ENCODE results near the gene TRMT2A.

- TF ChIP-seq, protein P1, sequence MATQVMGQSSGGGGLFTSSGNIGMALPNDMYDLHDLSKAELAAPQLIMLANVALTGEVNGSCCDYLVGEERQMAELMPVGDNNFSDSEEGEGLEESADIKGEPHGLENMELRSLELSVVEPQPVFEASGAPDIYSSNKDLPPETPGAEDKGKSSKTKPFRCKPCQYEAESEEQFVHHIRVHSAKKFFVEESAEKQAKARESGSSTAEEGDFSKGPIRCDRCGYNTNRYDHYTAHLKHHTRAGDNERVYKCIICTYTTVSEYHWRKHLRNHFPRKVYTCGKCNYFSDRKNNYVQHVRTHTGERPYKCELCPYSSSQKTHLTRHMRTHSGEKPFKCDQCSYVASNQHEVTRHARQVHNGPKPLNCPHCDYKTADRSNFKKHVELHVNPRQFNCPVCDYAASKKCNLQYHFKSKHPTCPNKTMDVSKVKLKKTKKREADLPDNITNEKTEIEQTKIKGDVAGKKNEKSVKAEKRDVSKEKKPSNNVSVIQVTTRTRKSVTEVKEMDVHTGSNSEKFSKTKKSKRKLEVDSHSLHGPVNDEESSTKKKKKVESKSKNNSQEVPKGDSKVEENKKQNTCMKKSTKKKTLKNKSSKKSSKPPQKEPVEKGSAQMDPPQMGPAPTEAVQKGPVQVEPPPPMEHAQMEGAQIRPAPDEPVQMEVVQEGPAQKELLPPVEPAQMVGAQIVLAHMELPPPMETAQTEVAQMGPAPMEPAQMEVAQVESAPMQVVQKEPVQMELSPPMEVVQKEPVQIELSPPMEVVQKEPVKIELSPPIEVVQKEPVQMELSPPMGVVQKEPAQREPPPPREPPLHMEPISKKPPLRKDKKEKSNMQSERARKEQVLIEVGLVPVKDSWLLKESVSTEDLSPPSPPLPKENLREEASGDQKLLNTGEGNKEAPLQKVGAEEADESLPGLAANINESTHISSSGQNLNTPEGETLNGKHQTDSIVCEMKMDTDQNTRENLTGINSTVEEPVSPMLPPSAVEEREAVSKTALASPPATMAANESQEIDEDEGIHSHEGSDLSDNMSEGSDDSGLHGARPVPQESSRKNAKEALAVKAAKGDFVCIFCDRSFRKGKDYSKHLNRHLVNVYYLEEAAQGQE (IDR thresholded peaks at IDR 0.05; ENCODE audit: insufficient read depth in 1 of 2, low read depth in 2 of 2, low read length in 2 of 2), result no peak
- TF ChIP-seq POLR2AphosphoS5 (IDR thresholded peaks at IDR 0.05; ENCODE audit: low read depth, low read length) (no peak; the same call in 1 of the 2 replicates), TAF1 (IDR thresholded peaks at IDR 0.05; ENCODE audit: borderline replicate concordance, insufficient read depth, low read length) (no peak)
These were observed 27.6 kb downstream of the TRMT2A start for GRCh38 chr22:20089226-20089976.
